GM19467 (cell line): ENCODE measurements around the gene ITFG2.
"Not testable (repeated sequence)": the region's sequence is repeated elsewhere in the genome, so short reads cannot be mapped to it uniquely, and the experiment has no call there.

Experiments used
- ATAC-seq: cut with Tn5 transposase; IDR thresholded peaks from one replicate; pipeline ENCODE4 v1.9.1; 2021; ENCODE audit warnings: mild to moderate bottlenecking, moderate library complexity; ENCODE audit not compliant: unreplicated experiment

The ITFG2 gene

GRCh38 chr12:2858944-2859421 is 46.5 kb downstream of the ITFG2 start:
- no peak for ATAC-seq

DNA sequence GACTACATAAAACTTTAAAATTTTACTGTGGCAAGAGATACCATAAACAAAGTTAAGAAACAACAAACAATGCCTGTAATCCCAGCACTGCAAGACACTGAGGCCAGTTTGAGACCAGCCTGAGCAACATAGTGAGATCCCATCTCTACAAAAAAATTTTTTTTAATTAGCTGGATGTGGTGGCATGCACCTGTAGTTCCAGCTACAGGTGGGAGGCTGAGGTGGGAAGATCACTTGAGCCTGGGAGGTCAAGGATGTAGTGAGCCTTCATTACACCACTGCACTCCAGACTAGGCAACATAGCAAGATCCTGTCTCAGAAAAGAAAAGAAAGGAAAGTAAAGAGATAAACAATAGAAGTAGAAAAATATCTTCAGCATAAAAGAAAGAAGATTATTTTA is 47.7 kb downstream of the ITFG2 start:
- ATAC-seq, result no peak

GRCh38 chr12:2862876-2863275 is 50.4 kb downstream of the ITFG2 start:
- ATAC-seq, result no peak

GRCh38 chr12:2863402-2863801 is 50.9 kb downstream of the ITFG2 start:
- ATAC-seq, result not testable (repeated sequence)

DNA sequence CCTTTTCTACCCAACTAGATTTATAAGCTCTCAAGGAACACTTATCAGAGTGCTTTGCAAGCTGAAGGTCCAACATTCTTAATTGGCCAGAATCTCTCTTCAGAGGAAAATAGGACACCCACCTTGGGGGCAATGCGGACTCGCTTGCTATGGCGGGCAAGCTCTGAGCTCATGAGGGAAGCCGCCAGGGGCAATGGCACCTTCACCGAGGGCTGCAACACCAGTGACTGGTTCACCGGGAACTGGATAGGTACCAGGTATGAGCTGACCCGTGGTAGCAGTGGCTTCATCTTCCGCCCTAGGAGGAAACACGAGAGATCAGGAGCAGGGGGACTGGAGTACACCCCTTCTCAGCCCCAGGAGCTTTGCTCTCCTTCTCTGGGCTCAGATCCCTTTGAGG is 51.7 kb downstream of the ITFG2 start:
- ATAC-seq, result no peak

GRCh38 chr12:2868986-2869632 is 56.6 kb downstream of the ITFG2 start:
- ATAC-seq, result not testable (repeated sequence)
